HEK293 (cell line): ENCODE results near the gene LRP2BP.

Source experiments
- CTCF ChIA-PET: fragments of 350-600 bp; formaldehyde crosslinking; extraction: SDS; loops from one replicate; lab custom pipeline; 2021; ENCODE audit warnings: antibody characterized with exemption; lab: Yijun Ruan, JAX
- POLR2A ChIA-PET: fragments of 300-600 bp; formaldehyde crosslinking; extraction: SDS; loops from one replicate; lab custom pipeline; 2020; ENCODE audit warnings: antibody characterized with exemption, inconsistent platforms; lab: Yijun Ruan, JAX
- H3K27ac ChIP-seq: fragments of 200-500 bp; sonication (Bioruptor generic); 2 replicates; pipeline ENCODE4 v1.5.1; 2014; ENCODE audit warnings: low read depth, low read length, control low read depth, inconsistent platforms; ENCODE audit errors: extremely low read depth
- H3K36me3 ChIP-seq, 2 experiments: fragments of 200-500 bp in 1 of 2; sonication (Bioruptor generic) in 1 of 2; 1 replicate in 1 of 2; 2 replicates in 1 of 2; pipeline ENCODE4 v1.5.1; 2014 to 2017; ENCODE audit warnings: inconsistent platforms in 2 of 2, low read length in 2 of 2; ENCODE audit not compliant: control insufficient read depth in 2 of 2, insufficient read depth in 1 of 2
- H3K4me1 ChIP-seq: fragments of 200-500 bp; sonication (Bioruptor generic); 2 replicates; pipeline ENCODE4 v1.5.1; 2014; ENCODE audit warnings: mild to moderate bottlenecking, low read length, inconsistent platforms; ENCODE audit not compliant: control insufficient read depth, insufficient read depth
- H3K4me3 ChIP-seq: 2 replicates; pipeline ENCODE4 v1.5.1; 2011; ENCODE audit warnings: low read depth, mild to moderate bottlenecking, control low read depth, low read length, moderate library complexity
- H3K9me3 ChIP-seq: fragments of 200-500 bp; sonication (Bioruptor generic); 2 replicates; pipeline ENCODE4 v1.5.1; 2014; ENCODE audit warnings: low read depth, low read length, inconsistent platforms; ENCODE audit not compliant: control insufficient read depth, insufficient read depth
- MEIS1 ChIP-seq: sonication (generic); formaldehyde crosslinking; IDR thresholded peaks from 2 replicates; pipeline ENCODE4 v1.8.1; 2022; ENCODE audit warnings: missing genetic modification reagents, mild to moderate bottlenecking, borderline replicate concordance
- MYNN ChIP-seq: fragments of 450-650 bp; formaldehyde crosslinking; IDR thresholded peaks from 2 replicates; pipeline ENCODE4 v1.5.1; 2016; ENCODE audit warnings: missing biosample characterization, missing genetic modification characterization, borderline replicate concordance
- RBAK ChIP-seq: fragments of 450-650 bp; formaldehyde crosslinking; IDR thresholded peaks from 2 replicates; pipeline ENCODE4 v1.5.1; 2016; ENCODE audit warnings: missing biosample characterization, missing genetic modification characterization
- REPIN1 ChIP-seq: fragments of 450-650 bp; formaldehyde crosslinking; IDR thresholded peaks from 2 replicates; pipeline ENCODE4 v1.5.1; 2017; ENCODE audit warnings: missing biosample characterization, missing genetic modification characterization, low read depth
- SP2 ChIP-seq: fragments of 450-650 bp; formaldehyde crosslinking; IDR thresholded peaks from 2 replicates; pipeline ENCODE4 v1.5.1; 2016; ENCODE audit warnings: missing biosample characterization, missing genetic modification characterization
- WT1 ChIP-seq: fragments of 450-650 bp; formaldehyde crosslinking; IDR thresholded peaks from 2 replicates; pipeline ENCODE4 v1.5.1; 2016; ENCODE audit warnings: missing biosample characterization, missing genetic modification characterization
- ZBTB7A ChIP-seq: fragments of 450-650 bp; formaldehyde crosslinking; IDR thresholded peaks from 2 replicates; pipeline ENCODE4 v1.5.1; 2016; ENCODE audit warnings: low read depth, missing biosample characterization, missing genetic modification characterization
- ZFP41 ChIP-seq: fragments of 450-650 bp; formaldehyde crosslinking; IDR thresholded peaks from 2 replicates; pipeline ENCODE4 v1.5.1; 2016; ENCODE audit warnings: missing biosample characterization, missing genetic modification characterization, borderline replicate concordance
- ZNF10 ChIP-seq: fragments of 450-650 bp; formaldehyde crosslinking; IDR thresholded peaks from 2 replicates; pipeline ENCODE4 v1.5.1; 2017; ENCODE audit warnings: missing biosample characterization, missing genetic modification characterization
- ZNF138 ChIP-seq: fragments of 450-650 bp; formaldehyde crosslinking; IDR thresholded peaks from 2 replicates; pipeline ENCODE4 v1.5.1; 2016; ENCODE audit warnings: missing biosample characterization, missing genetic modification characterization, borderline replicate concordance
- ZNF155 ChIP-seq: fragments of 450-650 bp; formaldehyde crosslinking; IDR thresholded peaks from 2 replicates; pipeline ENCODE4 v1.5.1; 2016; ENCODE audit warnings: missing biosample characterization, missing genetic modification characterization
- ZNF24 ChIP-seq: fragments of 450-650 bp; formaldehyde crosslinking; IDR thresholded peaks from 2 replicates; pipeline ENCODE4 v1.5.1; 2016; ENCODE audit warnings: missing biosample characterization, missing genetic modification characterization
- ZNF274 ChIP-seq, 2 experiments: fragments of 200-500 bp in 1 of 2; fragments of 450-650 bp in 1 of 2; sonication (Bioruptor generic) in 1 of 2; formaldehyde crosslinking in 1 of 2; IDR thresholded peaks; 2 replicates each; pipeline versions ENCODE4 v1.5.1 to v1.6.1; 2014 to 2016; ENCODE audit warnings: borderline replicate concordance in 1 of 2, inconsistent platforms in 1 of 2, low read length in 1 of 2, missing biosample characterization in 1 of 2, missing genetic modification characterization in 1 of 2
- ZNF302 ChIP-seq: fragments of 450-650 bp; formaldehyde crosslinking; IDR thresholded peaks from 2 replicates; pipeline ENCODE4 v1.5.1; 2016; ENCODE audit warnings: missing biosample characterization, missing genetic modification characterization, low read depth
- ZNF311 ChIP-seq: fragments of 450-650 bp; formaldehyde crosslinking; IDR thresholded peaks from 2 replicates; pipeline ENCODE4 v1.5.1; 2017; ENCODE audit warnings: missing biosample characterization, missing genetic modification characterization, borderline replicate concordance
- ZNF350 ChIP-seq: fragments of 450-650 bp; formaldehyde crosslinking; IDR thresholded peaks from 2 replicates; pipeline ENCODE4 v1.5.0; 2017; ENCODE audit warnings: missing biosample characterization, mild to moderate bottlenecking, missing genetic modification characterization
- ZNF513 ChIP-seq: fragments of 450-650 bp; IDR thresholded peaks from 2 replicates; pipeline ENCODE4 v1.5.1; 2018; ENCODE audit warnings: missing biosample characterization, missing genetic modification characterization
- ZNF514 ChIP-seq: fragments of 450-650 bp; formaldehyde crosslinking; IDR thresholded peaks from 2 replicates; pipeline ENCODE4 v1.5.1; 2016; ENCODE audit warnings: missing biosample characterization, missing genetic modification characterization
- ZNF560 ChIP-seq: fragments of 450-650 bp; formaldehyde crosslinking; IDR thresholded peaks from 2 replicates; pipeline ENCODE4 v1.5.1; 2017; ENCODE audit warnings: missing biosample characterization, missing genetic modification characterization, borderline replicate concordance
- ZNF600 ChIP-seq: fragments of 450-650 bp; formaldehyde crosslinking; IDR thresholded peaks from 2 replicates; pipeline ENCODE4 v1.5.1; 2016; ENCODE audit warnings: missing biosample characterization, missing genetic modification characterization
- ZNF768 ChIP-seq: fragments of 450-650 bp; formaldehyde crosslinking; IDR thresholded peaks from 2 replicates; pipeline ENCODE4 v1.5.1; 2018; ENCODE audit warnings: missing biosample characterization, mild to moderate bottlenecking, missing genetic modification characterization
- ZNF843 ChIP-seq: fragments of 450-650 bp; formaldehyde crosslinking; IDR thresholded peaks from 2 replicates; pipeline ENCODE4 v1.5.1; 2016; ENCODE audit warnings: missing biosample characterization, missing genetic modification characterization
- ZSCAN5A ChIP-seq: fragments of 450-650 bp; formaldehyde crosslinking; IDR thresholded peaks from 2 replicates; pipeline ENCODE4 v1.5.1; 2016; ENCODE audit warnings: missing biosample characterization, missing genetic modification characterization
- ZXDB ChIP-seq: fragments of 450-650 bp; formaldehyde crosslinking; IDR thresholded peaks from 2 replicates; pipeline ENCODE4 v1.5.1; 2016; ENCODE audit warnings: missing biosample characterization, missing genetic modification characterization
- TF ChIP-seq, protein P1 (sequence below): fragments of 450-650 bp; formaldehyde crosslinking; IDR thresholded peaks from 2 replicates; pipeline ENCODE4 v1.5.1; 2016; ENCODE audit warnings: missing biosample characterization, missing genetic modification characterization
- TF ChIP-seq, protein P2 (sequence below): fragments of 450-650 bp; formaldehyde crosslinking; optimal IDR thresholded peaks from 2 replicates; pipeline ENCODE3; 2016; ENCODE audit warnings: missing biosample characterization, mild to moderate bottlenecking, missing genetic modification characterization
- TF ChIP-seq, protein P3 (sequence below): fragments of 450-650 bp; formaldehyde crosslinking; IDR thresholded peaks from 2 replicates; pipeline ENCODE4 v1.5.1; 2016; ENCODE audit warnings: missing biosample characterization, missing genetic modification characterization

Gene LRP2BP

GRCh38 chr4:185421366-185422124 is 25.8 kb upstream of the LRP2BP start (continued):
- TF ChIP-seq RBAK (tag by site-specific recombination): no peak
- TF ChIP-seq ZSCAN5A (tag by site-specific recombination): no peak
- TF ChIP-seq ZNF560 (tag by site-specific recombination): no peak
- no peak for TF ChIP-seq ZFP41
- no peak for TF ChIP-seq REPIN1 (tag by site-specific recombination)
- no peak for TF ChIP-seq ZNF350 (tag by site-specific recombination)
- TF ChIP-seq ZNF311: no peak

DNA sequence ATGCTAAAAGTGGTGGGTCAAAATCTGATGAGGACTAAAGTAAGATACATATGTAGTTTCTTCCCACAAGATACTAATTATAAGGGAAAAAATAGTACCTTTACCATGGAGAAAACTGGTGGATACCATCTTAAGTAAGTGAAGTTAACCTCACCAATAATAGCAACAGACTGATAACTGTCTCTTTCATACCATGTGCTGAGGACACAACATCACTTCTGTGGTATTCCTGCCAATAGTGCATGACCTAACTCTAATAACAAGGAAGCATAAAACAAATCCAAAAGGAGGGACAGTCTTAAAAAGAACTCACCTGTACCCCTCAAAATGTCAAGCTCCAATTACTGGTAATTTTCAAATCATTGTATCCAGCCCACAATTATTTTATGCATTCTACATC is 21.2 kb upstream of the LRP2BP start:
- TF ChIP-seq ZBTB7A (tag by site-specific recombination) (no peak), ZNF138 (tag by site-specific recombination) (no peak), MEIS1 (no peak), ZNF155 (tag by site-specific recombination) (no peak), SP2 (tag by site-specific recombination) (no peak)
- TF ChIP-seq, protein P1, sequence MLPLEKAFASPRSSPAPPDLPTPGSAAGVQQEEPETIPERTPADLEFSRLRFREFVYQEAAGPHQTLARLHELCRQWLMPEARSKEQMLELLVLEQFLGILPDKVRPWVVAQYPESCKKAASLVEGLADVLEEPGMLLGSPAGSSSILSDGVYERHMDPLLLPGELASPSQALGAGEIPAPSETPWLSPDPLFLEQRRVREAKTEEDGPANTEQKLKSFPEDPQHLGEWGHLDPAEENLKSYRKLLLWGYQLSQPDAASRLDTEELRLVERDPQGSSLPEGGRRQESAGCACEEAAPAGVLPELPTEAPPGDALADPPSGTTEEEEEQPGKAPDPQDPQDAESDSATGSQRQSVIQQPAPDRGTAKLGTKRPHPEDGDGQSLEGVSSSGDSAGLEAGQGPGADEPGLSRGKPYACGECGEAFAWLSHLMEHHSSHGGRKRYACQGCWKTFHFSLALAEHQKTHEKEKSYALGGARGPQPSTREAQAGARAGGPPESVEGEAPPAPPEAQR: no peak
- CTCF ChIA-PET: no interaction called here
- peaks cover 0 to 52% of the 10 kb centered on the region in 2 experiments; a peak in 2 of 3 replicates for H3K36me3 ChIP-seq
- H3K9me3 ChIP-seq: no peaks in the 10 kb centered on the region
- H3K27ac ChIP-seq: no peak overlapping the region
- POLR2A ChIA-PET: no interaction called here
- no peaks in the 10 kb centered on the region for H3K4me1 ChIP-seq
- no peak overlapping the region for H3K4me3 ChIP-seq

DNA sequence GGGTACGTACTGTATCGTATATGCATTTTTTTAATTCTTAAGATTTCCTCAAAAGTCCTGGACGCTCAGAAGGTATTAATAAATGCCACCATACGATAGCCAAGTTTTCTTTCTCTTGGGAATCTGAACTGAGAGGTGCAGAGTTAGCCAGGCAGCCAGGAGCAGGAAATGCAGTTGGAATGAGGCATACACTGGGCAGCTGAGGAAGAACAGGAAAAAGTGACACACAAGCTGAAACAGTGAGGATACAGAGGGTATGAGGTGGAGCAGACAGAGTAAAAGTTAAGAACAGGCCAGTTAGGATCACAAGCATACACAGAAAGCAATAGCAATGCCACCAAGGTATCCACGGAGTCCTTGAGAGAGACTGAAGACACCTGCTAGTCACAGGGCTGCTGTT is 16.7 kb upstream of the LRP2BP start:
- Histone ChIP-seq H3K4me1 (no peaks in the 10 kb centered on the region), H3K9me3 (no peaks in the 10 kb centered on the region), H3K27ac (no peak overlapping the region), H3K36me3 (peaks cover 6 to 56% of the 10 kb centered on the region in 2 experiments; a peak in 2 of 3 replicates), H3K4me3 (no peak overlapping the region)
- ChIA-PET POLR2A (no interaction called here), CTCF (interaction anchor here (0.7 kb wide), 1 partner anchor 14 kb away, joined by 3 read pairs; a partner anchor contains a TSS)
- no peak for TF ChIP-seq ZNF24 (tag by site-specific recombination)
- TF ChIP-seq MYNN (tag by site-specific recombination): no peak
- no peak for TF ChIP-seq ZNF302 (tag by site-specific recombination)
- TF ChIP-seq, protein P2, sequence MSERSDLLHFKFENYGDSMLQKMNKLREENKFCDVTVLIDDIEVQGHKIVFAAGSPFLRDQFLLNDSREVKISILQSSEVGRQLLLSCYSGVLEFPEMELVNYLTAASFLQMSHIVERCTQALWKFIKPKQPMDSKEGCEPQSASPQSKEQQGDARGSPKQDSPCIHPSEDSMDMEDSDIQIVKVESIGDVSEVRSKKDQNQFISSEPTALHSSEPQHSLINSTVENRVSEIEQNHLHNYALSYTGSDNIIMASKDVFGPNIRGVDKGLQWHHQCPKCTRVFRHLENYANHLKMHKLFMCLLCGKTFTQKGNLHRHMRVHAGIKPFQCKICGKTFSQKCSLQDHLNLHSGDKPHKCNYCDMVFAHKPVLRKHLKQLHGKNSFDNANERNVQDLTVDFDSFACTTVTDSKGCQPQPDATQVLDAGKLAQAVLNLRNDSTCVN (tag by site-specific recombination): no peak
- TF ChIP-seq ZNF514 (tag by site-specific recombination): no peak
- no peak for TF ChIP-seq ZNF600 (tag by site-specific recombination)
- TF ChIP-seq ZNF768 (tag by site-specific recombination): no peak
- no peak for TF ChIP-seq ZXDB (tag by site-specific recombination)
- no peak for TF ChIP-seq ZNF274 (IDR thresholded peaks at IDR 0.05; ENCODE audit: low read length)
- TF ChIP-seq ZNF274 (tag by site-specific recombination; IDR thresholded peaks at IDR 0.05; ENCODE audit: borderline replicate concordance): no peak
- no peak for TF ChIP-seq ZNF10 (tag by site-specific recombination)
- TF ChIP-seq, protein P3, sequence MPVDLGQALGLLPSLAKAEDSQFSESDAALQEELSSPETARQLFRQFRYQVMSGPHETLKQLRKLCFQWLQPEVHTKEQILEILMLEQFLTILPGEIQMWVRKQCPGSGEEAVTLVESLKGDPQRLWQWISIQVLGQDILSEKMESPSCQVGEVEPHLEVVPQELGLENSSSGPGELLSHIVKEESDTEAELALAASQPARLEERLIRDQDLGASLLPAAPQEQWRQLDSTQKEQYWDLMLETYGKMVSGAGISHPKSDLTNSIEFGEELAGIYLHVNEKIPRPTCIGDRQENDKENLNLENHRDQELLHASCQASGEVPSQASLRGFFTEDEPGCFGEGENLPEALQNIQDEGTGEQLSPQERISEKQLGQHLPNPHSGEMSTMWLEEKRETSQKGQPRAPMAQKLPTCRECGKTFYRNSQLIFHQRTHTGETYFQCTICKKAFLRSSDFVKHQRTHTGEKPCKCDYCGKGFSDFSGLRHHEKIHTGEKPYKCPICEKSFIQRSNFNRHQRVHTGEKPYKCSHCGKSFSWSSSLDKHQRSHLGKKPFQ: no peak
- TF ChIP-seq ZNF843: no peak
- no peak for TF ChIP-seq ZNF513 (tag by site-specific recombination)
- no peak for TF ChIP-seq WT1 (tag by site-specific recombination)
